ENCODE data around the gene KRT23. TPM values are rescaled to one million over a fixed set of nuclear protein-coding genes. Genes with fewer than 3 reads are reported as not detected.

Gene KRT23
- total and polyA plus RNA-seq, 2 of the 4 experiments (the other 2 are of a cell fraction) = 0.36 to 0.39 TPM

- Histone ChIP-seq H3K4me3 (ENCODE audit: insufficient read depth, low read depth, low read length) (no peak overlapping the region), H3K4me2 (ENCODE audit: low read depth, low read length) (no peak overlapping the region), H2AK9ac (replicated peaks; ENCODE audit: low read depth, low read length, poor library complexity) (no peak overlapping the region), H4K8ac (ENCODE audit: low read depth in 2 of 2, low read length in 2 of 2) (peak overlapping the region in 1 of 2 experiments; percentile 27; a peak in 1 of 4 replicates), H2BK15ac (ENCODE audit: low read depth, low read length) (peak overlapping the region; percentile 83), H3K4me1 (ENCODE audit: control insufficient read depth, insufficient read depth, low read length) (peaks cover 8% of the 10 kb centered on the region), H3K9me3 (ENCODE audit: control insufficient read depth, insufficient read depth, low read length) (no peaks in the 10 kb centered on the region), H2BK5ac (ENCODE audit: low read depth, low read length, poor library complexity, severe bottlenecking) (peak overlapping the region; percentile 11), H3K9ac (ENCODE audit: low read depth, low read length) (no peak overlapping the region), H3K9me1 (ENCODE audit: insufficient read depth, low read length) (peaks cover 2% of the 10 kb centered on the region; the same call in 1 of the 2 replicates), H4K20me1 (ENCODE audit: insufficient read depth, low read length) (no peaks in the 10 kb centered on the region), H3K27me3 (ENCODE audit: control insufficient read depth, insufficient read depth, low read length) (no peaks in the 10 kb centered on the region), H3K27ac (ENCODE audit: insufficient read depth, low read length) (no peak overlapping the region), H3K4ac (ENCODE audit: low read depth, low read length) (peak overlapping the region; percentile 42; the same call in 1 of the 2 replicates), H3K14ac (replicated peaks; ENCODE audit: low read depth, low read length) (peak overlapping the region; percentile 57), H4K91ac (ENCODE audit: insufficient read depth, low read depth, low read length) (no peak overlapping the region; the same call in 1 of the 2 replicates), H2AK5ac (ENCODE audit: low read depth, low read length) (peak overlapping the region; percentile 23; the same call in 1 of the 2 replicates), H3K79me1 (ENCODE audit: low read depth in 1 of 2, low read length in 2 of 2) (no peaks in the 10 kb centered on the region), H2BK20ac (ENCODE audit: low read depth, low read length) (0 out of 2 replicates have a peak overlapping the region, but pooled peaks have one; percentile 6), H3K56ac (ENCODE audit: extremely low read depth, insufficient read depth, low read length) (no peak overlapping the region), H3K36me3 (ENCODE audit: control insufficient read depth, insufficient read depth, low read length) (no peaks in the 10 kb centered on the region), H3K18ac (ENCODE audit: low read depth, low read length) (peak overlapping the region; percentile 61; the same call in 1 of the 2 replicates), H2BK120ac (ENCODE audit: low read depth, low read length) (peak overlapping the region; percentile 53; the same call in 1 of the 2 replicates), H2AFZ (replicated peaks; ENCODE audit: low read length, poor library complexity) (no peak overlapping the region), H4K5ac (ENCODE audit: low read depth, low read length) (peak overlapping the region; percentile 72; the same call in 1 of the 2 replicates), H3K23ac (ENCODE audit: low read depth, low read length) (no peak overlapping the region)
- intact Hi-C loops (cut with micrococcal nuclease) = no loop called here
- ChIA-PET POLR2A (ENCODE audit: unreplicated experiment) (no interaction called here), CTCF (interaction anchor here (0.6 kb wide), 1 partner anchor 377 kb away, joined by 3 read pairs; no protein-coding TSS in a partner anchor)
- DNase-seq = no peak
- BruUV-seq (replicated peaks) = no TSS peak
- no peak for ATAC-seq (ENCODE audit: low read depth)
- in situ Hi-C loops (cut with MboI; ENCODE audit: low sequenced_read_pairs) = no loop called here
- dilution Hi-C loops (cut with HindIII; ENCODE audit: low sequenced_read_pairs, unreplicated experiment) = no loop called here
- WGBS, 2 experiments (ENCODE audit: extremely low coverage in 2 of 2, insufficient read length in 1 of 2) = no CpG with 5 or more reads among the region's 2 CpGs
- TF ChIP-seq FOS (IDR thresholded peaks at IDR 0.05; ENCODE audit: low read depth, low read length) (no peak), USF2 (IDR thresholded peaks at IDR 0.05; ENCODE audit: low read depth, low read length) (no peak), MAFK (IDR thresholded peaks at IDR 0.05; ENCODE audit: low read depth, low read length) (no peak), MAZ (IDR thresholded peaks at IDR 0.05; ENCODE audit: borderline replicate concordance, low read depth, low read length) (no peak), SMC3 (IDR thresholded peaks at IDR 0.05; ENCODE audit: low read depth, low read length) (no peak), CTCF (conservative IDR thresholded peaks at IDR 0.05; ENCODE audit: low read depth, low read length) (no peak), MXI1 (IDR thresholded peaks at IDR 0.05; ENCODE audit: borderline replicate concordance, low read depth, low read length) (no peak), NFE2L2 (IDR thresholded peaks at IDR 0.05; ENCODE audit: low read depth, low read length) (no peak), CEBPB (IDR thresholded peaks at IDR 0.05; ENCODE audit: low read depth, low read length) (no peak), ELK1 (IDR thresholded peaks at IDR 0.05; ENCODE audit: borderline replicate concordance, low read depth, low read length) (no peak), RCOR1 (IDR thresholded peaks at IDR 0.05; ENCODE audit: insufficient replicate concordance, low read length) (no peak), RAD21 (IDR thresholded peaks at IDR 0.05; ENCODE audit: low read length) (no peak), BHLHE40 (IDR thresholded peaks at IDR 0.05; ENCODE audit: low read depth, low read length) (no peak), POLR2A (IDR thresholded peaks at IDR 0.05; ENCODE audit: low read depth, low read length) (no peak), CHD1 (IDR thresholded peaks at IDR 0.05; ENCODE audit: low read depth, low read length) (no peak)
Observed at GRCh38 chr17:40951011-40951622, 13.7 kb upstream of the KRT23 start.

Measured in IMR-90 (cell line).